HepG2 (cell line): ENCODE measurements around the gene RAB15. TPM values are rescaled to one million over a fixed set of nuclear protein-coding genes. Genes with fewer than 3 reads are reported as not detected.
"Not testable (repeated sequence)": the region's sequence is repeated elsewhere in the genome, so short reads cannot be mapped to it uniquely, and the experiment has no call there.

Source experiments
- ATAC-seq: fragments of 200-7000 bp; cut with Tn5 transposase; 3 replicates; pipeline ENCODE4 v1.9.1; 2020; ENCODE audit warnings: mild to moderate bottlenecking, moderate library complexity
- BruUV-seq: library from RNA; stranded (reverse); fragments of 400-500 nt; replicated peaks from 2 replicates; lab custom pipeline; 2021; lab: Mats Ljungman, UMichigan
- CTCF ChIA-PET: fragments of 300-600 bp; formaldehyde crosslinking; extraction: SDS; loops from one replicate; lab custom pipeline; 2021; ENCODE audit warnings: low total read pairs, inconsistent platforms, low intra/inter-chr PET ratio; lab: Yijun Ruan, JAX
- POLR2A ChIA-PET: fragments of 350-600 bp; sonication (Branson Sonifier 250); formaldehyde crosslinking; loops from one replicate; lab custom pipeline; 2020; ENCODE audit warnings: antibody characterized with exemption, inconsistent platforms; lab: Yijun Ruan, JAX
- DNase-seq: peaks from one replicate; pipeline ENCODE4 v3.0.0-alpha.2; 2015; ENCODE audit warnings: low spot score
- FAIRE-seq: peaks from 3 replicates; lab custom pipeline; 2011; peaks lifted over from hg19 to GRCh38; lab: Jason Lieb, UNC
- H2AFZ ChIP-seq: one replicate; pipeline ENCODE4 v1.6.1; 2011; ENCODE audit warnings: low read length, inconsistent platforms
- H3K27ac ChIP-seq: fragments of 300-600 bp; 3 replicates; pipeline ENCODE4 v1.8.0; 2011; ENCODE audit warnings: mixed run types, mild to moderate bottlenecking, mixed read lengths, low read length, inconsistent platforms; ENCODE audit not compliant: insufficient read depth; ENCODE audit errors: extremely low read length
- H3K27me3 ChIP-seq, 2 experiments: fragments of 200-600 bp in 1 of 2; 2 replicates in 1 of 2; 3 replicates in 1 of 2; pipeline versions ENCODE4 v1.6.0 to v1.8.0; 2011; ENCODE audit warnings: low read length in 2 of 2, mild to moderate bottlenecking in 2 of 2, moderate library complexity in 2 of 2, inconsistent platforms in 1 of 2; ENCODE audit not compliant: insufficient read depth in 2 of 2, control insufficient read depth in 1 of 2
- H3K36me3 ChIP-seq, 2 experiments: fragments of 200-600 bp in 1 of 2; replicated peaks in 1 of 2; 2 replicates in 1 of 2; 3 replicates in 1 of 2; pipeline versions ENCODE4 v1.5.1 to v1.8.0; 2011; ENCODE audit warnings: low read length in 2 of 2, inconsistent platforms in 1 of 2; ENCODE audit not compliant: insufficient read depth in 2 of 2, control insufficient read depth in 1 of 2
- H3K4me1 ChIP-seq: 2 replicates; pipeline ENCODE4 v1.5.1; 2012; ENCODE audit warnings: low read length, inconsistent platforms; ENCODE audit not compliant: insufficient read depth
- H3K4me2 ChIP-seq: 2 replicates; pipeline ENCODE4 v1.6.0; 2011; ENCODE audit warnings: low read depth, low read length, inconsistent platforms
- H3K4me3 ChIP-seq, 3 experiments: fragments of 200-600 bp in 1 of 3; sonication (generic), shearing (Covaris generic) in 1 of 3; replicated peaks in 1 of 3; 2 replicates each; pipeline ENCODE4 v1.5.1; 2011 to 2016; ENCODE audit warnings: low read length in 3 of 3, inconsistent platforms in 2 of 3, low read depth in 2 of 3, mild to moderate bottlenecking in 2 of 3, control low read depth in 1 of 3, mixed read lengths in 1 of 3; ENCODE audit not compliant: insufficient read depth in 1 of 3
- H3K79me2 ChIP-seq: one replicate; pipeline ENCODE4 v1.6.1; 2011; ENCODE audit warnings: low read length, inconsistent platforms; ENCODE audit not compliant: insufficient read depth
- H3K9ac ChIP-seq: 2 replicates; pipeline ENCODE4 v1.6.0; 2011; ENCODE audit warnings: mild to moderate bottlenecking, low read depth, low read length, inconsistent platforms; ENCODE audit not compliant: insufficient read depth
- H3K9me3 ChIP-seq: 2 replicates; pipeline ENCODE4 v1.5.1; 2012; ENCODE audit warnings: mild to moderate bottlenecking, low read length
- H4K20me1 ChIP-seq: 2 replicates; pipeline ENCODE4 v1.6.0; 2011; ENCODE audit warnings: inconsistent platforms, mild to moderate bottlenecking, low read length, moderate library complexity; ENCODE audit not compliant: insufficient read depth
- MEIS1 ChIP-seq: sonication (generic); formaldehyde crosslinking; IDR thresholded peaks from 2 replicates; pipeline ENCODE4 v1.9.0; 2021; ENCODE audit warnings: mild to moderate bottlenecking, missing genetic modification reagents, moderate library complexity, borderline replicate concordance
- ZHX2 ChIP-seq, 2 experiments: sonication (generic) in 1 of 2; formaldehyde crosslinking in 1 of 2; IDR thresholded peaks; 2 replicates each; pipeline versions ENCODE4 v1.6.1 to v1.9.0; 2014 to 2022; ENCODE audit warnings: antibody characterized with exemption in 1 of 2, borderline replicate concordance in 1 of 2, inconsistent platforms in 1 of 2, low read depth in 1 of 2, missing genetic modification reagents in 1 of 2
- ZNF570 ChIP-seq: sonication (generic); formaldehyde crosslinking; IDR thresholded peaks from 2 replicates; pipeline ENCODE4 v1.4.0; 2020; ENCODE audit warnings: mild to moderate bottlenecking, missing genetic modification reagents, borderline replicate concordance
- ZNF777 ChIP-seq: sonication (generic); formaldehyde crosslinking; IDR thresholded peaks from 2 replicates; pipeline ENCODE4 v1.4.0; 2020; ENCODE audit warnings: missing genetic modification reagents
- WGBS: methylation state at CpG from one replicate; pipeline ENCODE4 v1.1.6; 2017; ENCODE audit warnings: low lambda C conversion rate; 5-methylcytosine and 5-hydroxymethylcytosine counted together
- in situ Hi-C: cut with HindIII; loops from 2 replicates; pipeline ENCODE4 v1.10.0; 2017; ENCODE audit warnings: low pct_unique_long_range_greater_than_20kb; ENCODE audit not compliant: extremely low pct_ligation_motif_present
- intact Hi-C: fragments of 100-400 bp; cut with micrococcal nuclease; formaldehyde crosslinking; loops from one replicate; pipeline ENCODE4 v1.10.0; 2022; ENCODE audit not compliant: unreplicated experiment
- polyA plus RNA-seq, 8 experiments: library from polyadenylated mRNA; depleted of rRNA in 3 of 8; stranded (reverse) in 7 of 8; unstranded in 1 of 8; fragments of >200 nt; fragmentation: Illumina TruSeq in 4 of 8; extraction: Trizol in 4 of 8; gene quantifications; 2 replicates each; pipeline versions ENCODE4 v1.2.1 to v1.2.3, GENCODE V29; 2011 to 2016; ENCODE audit warnings: low read depth in 4 of 8, missing spikeins in 1 of 8, mixed read lengths in 1 of 8; ENCODE audit not compliant: insufficient read depth in 1 of 8
- total RNA-seq, 5 experiments: library from RNA; depleted of rRNA; stranded (reverse); fragments of >200 nt; fragmentation: Illumina TruSeq; extraction: Trizol; gene quantifications; 2 replicates each; pipeline ENCODE4 v1.2.3, GENCODE V29; 2016; ENCODE audit warnings: low read depth in 1 of 5
- TF ChIP-seq, protein P1 (sequence below): sonication (generic); formaldehyde crosslinking; IDR thresholded peaks from 2 replicates; pipeline ENCODE4 v1.5.0; 2020; ENCODE audit warnings: missing genetic modification reagents

Gene RAB15
- total and polyA plus RNA-seq, 2 of the 13 experiments (the other 11 are each of a cell fraction or from before 2014, with no cell fraction given), result 7.4 to 18.5 TPM

GRCh38 chr14:64914237-64915028, 57.7 kb downstream of the RAB15 start, which contains the start of gene CHURC1 (continued):
- TF ChIP-seq ZHX2 (IDR thresholded peaks at IDR 0.05; ENCODE audit: low read depth) (no peak), ZHX2 (CRISPR knock-in tag; IDR thresholded peaks at IDR 0.05; ENCODE audit: borderline replicate concordance) (no peak), ZNF777 (CRISPR knock-in tag) (peak; percentile 59; the same call in 1 of the 2 replicates), MEIS1 (peak; percentile 69; the same call in 1 of the 2 replicates), ZNF570 (CRISPR knock-in tag) (no peak)
- TF ChIP-seq, protein P1, sequence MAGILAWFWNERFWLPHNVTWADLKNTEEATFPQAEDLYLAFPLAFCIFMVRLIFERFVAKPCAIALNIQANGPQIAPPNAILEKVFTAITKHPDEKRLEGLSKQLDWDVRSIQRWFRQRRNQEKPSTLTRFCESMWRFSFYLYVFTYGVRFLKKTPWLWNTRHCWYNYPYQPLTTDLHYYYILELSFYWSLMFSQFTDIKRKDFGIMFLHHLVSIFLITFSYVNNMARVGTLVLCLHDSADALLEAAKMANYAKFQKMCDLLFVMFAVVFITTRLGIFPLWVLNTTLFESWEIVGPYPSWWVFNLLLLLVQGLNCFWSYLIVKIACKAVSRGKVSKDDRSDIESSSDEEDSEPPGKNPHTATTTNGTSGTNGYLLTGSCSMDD (CRISPR knock-in tag), result no peak
- TF ChIP-seq, all 625 proteins: peak for 200

DNA sequence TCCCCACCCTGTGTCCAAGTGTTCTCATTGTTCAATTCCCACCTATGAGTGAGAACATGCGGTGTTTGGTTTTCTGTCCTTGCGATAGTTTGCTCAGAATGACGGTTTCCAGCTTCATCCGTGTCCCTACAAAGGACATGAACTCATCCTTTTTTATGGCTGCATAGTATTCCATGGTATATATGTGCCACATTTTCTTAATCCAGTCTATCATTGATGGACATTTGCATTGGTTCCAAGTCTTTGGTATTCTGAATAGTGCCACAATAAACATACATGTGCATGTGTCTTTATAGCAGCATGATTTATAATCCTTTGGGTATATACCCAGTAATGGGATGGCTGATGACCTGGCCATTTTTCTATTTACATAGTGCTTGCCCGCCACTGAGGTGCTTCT, 58.7 kb downstream of the RAB15 start:
- Histone ChIP-seq H3K27ac (peak overlapping the region; percentile 78), H3K4me1 (peaks cover 25% of the 10 kb centered on the region), H3K9ac (peak overlapping the region; percentile 94; the same call in 1 of the 2 replicates), H3K4me2 (peak overlapping the region; percentile 92), H3K4me3 (peak overlapping the region; percentile 86 to 97 (median 90); a peak in 3 of 6 replicates), H3K79me2 (peaks cover 26% of the 10 kb centered on the region)
- H3K36me3 ChIP-seq, FAIRE-seq, BruUV-seq, CTCF ChIA-PET, H2AFZ ChIP-seq, H3K27me3 ChIP-seq, in situ Hi-C loops, DNase-seq, ATAC-seq, intact Hi-C loops, H3K9me3 ChIP-seq, H4K20me1 ChIP-seq: not testable (repeated sequence)
- 38% methylated on average over 5 of the region's 5 CpGs for WGBS
- POLR2A ChIA-PET, result interaction anchor here (2.1 kb wide), 1 partner anchor 26 kb away, joined by 13 read pairs; no protein-coding TSS in a partner anchor
